ENCODE results near the gene MIOS.

MIOS gene

GRCh38 chr7:7554021-7554432, 12.7 kb upstream of the MIOS start:
- H3F3A ChIP-seq (ENCODE audit: insufficient read depth, low read length), result no peaks in the 10 kb centered on the region
- no peaks in the 10 kb centered on the region for H3K9me3 ChIP-seq (replicated peaks; ENCODE audit: insufficient read depth, low read length)
- H3K36me3 ChIP-seq (replicated peaks; ENCODE audit: insufficient read depth, low read length), result no peaks in the 10 kb centered on the region
- no peaks in the 10 kb centered on the region for H4K20me1 ChIP-seq (ENCODE audit: insufficient read depth, low read length)
- no peak for DNase-seq
- no peak overlapping the region for H3K27ac ChIP-seq (ENCODE audit: low read length)
- no peak overlapping the region for H3K9ac ChIP-seq (ENCODE audit: low read length)
- TF ChIP-seq EZH2 (optimal IDR thresholded peaks at IDR 0.05; ENCODE audit: low read depth, low read length) (no peak), EZH2phosphoT487 (IDR thresholded peaks at IDR 0.05; ENCODE audit: low read length) (no peak)
- TF ChIP-seq, protein P1, sequence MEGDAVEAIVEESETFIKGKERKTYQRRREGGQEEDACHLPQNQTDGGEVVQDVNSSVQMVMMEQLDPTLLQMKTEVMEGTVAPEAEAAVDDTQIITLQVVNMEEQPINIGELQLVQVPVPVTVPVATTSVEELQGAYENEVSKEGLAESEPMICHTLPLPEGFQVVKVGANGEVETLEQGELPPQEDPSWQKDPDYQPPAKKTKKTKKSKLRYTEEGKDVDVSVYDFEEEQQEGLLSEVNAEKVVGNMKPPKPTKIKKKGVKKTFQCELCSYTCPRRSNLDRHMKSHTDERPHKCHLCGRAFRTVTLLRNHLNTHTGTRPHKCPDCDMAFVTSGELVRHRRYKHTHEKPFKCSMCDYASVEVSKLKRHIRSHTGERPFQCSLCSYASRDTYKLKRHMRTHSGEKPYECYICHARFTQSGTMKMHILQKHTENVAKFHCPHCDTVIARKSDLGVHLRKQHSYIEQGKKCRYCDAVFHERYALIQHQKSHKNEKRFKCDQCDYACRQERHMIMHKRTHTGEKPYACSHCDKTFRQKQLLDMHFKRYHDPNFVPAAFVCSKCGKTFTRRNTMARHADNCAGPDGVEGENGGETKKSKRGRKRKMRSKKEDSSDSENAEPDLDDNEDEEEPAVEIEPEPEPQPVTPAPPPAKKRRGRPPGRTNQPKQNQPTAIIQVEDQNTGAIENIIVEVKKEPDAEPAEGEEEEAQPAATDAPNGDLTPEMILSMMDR (IDR thresholded peaks at IDR 0.05; ENCODE audit: low read length), result no peak
- peaks cover 4% of the 10 kb centered on the region; the same call in 1 of the 2 replicates for H3K4me1 ChIP-seq (ENCODE audit: low read length)
- H3K4me3 ChIP-seq (ENCODE audit: low read length), result no peak overlapping the region
- H3K9me2 ChIP-seq (replicated peaks; ENCODE audit: insufficient read depth, low read length), result no peaks in the 10 kb centered on the region
- no peak overlapping the region for H3K4me2 ChIP-seq (ENCODE audit: low read depth, low read length)
- H2AFZ ChIP-seq (ENCODE audit: low read length), result no peak overlapping the region
- H3K27me3 ChIP-seq (replicated peaks; ENCODE audit: insufficient read depth, low read length), result no peaks in the 10 kb centered on the region
- H3K79me2 ChIP-seq (ENCODE audit: low read length), result no peaks in the 10 kb centered on the region

DNA sequence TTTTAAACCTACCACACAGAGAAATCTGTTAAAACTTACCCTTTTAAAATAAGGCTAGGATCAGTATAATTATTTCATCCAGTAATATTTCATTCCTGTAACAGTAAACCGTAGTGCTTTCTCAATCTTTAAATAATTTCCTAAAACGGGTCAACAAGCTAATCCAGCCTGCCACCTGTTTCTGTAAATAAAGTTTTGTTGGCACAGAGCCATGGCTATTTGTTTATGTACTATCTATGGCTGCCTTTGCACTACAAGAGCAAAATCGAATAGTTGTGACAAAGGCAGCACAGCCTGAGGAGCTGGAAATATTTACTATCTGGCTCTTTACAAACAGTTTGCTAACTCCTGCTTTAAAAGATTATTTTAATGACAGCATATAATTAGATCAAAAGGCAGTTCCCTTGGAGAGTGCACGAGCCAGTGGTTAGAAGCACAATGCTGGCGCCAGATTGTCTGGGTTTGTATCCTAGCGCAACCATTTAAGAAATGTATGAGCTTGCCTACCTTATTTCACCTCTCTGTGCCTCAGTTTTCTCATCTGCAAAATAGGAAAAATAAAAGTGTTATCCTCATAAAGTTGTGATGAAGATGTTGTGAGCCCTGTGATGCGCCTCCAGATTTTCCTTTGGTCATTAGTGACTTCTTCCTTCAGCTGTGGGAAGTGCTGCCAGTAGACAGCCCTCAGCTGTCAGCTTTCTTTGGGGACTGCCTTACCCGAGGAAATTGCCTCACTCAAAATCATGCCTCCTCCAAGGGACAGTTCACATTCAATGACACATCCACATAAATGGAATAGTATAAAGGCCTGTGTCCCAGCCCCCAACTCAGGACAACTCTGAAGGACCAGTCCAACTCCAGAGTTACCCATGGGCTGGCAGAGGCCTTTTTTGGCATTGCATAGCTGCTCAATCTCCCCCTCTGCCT, 11.8 kb upstream of the MIOS start:
- no peaks in the 10 kb centered on the region for H3K9me3 ChIP-seq (replicated peaks; ENCODE audit: insufficient read depth, low read length)
- H3K4me3 ChIP-seq (ENCODE audit: low read length), result no peak overlapping the region
- H3K27me3 ChIP-seq (replicated peaks; ENCODE audit: insufficient read depth, low read length), result no peaks in the 10 kb centered on the region
- no peak overlapping the region for H3K4me2 ChIP-seq (ENCODE audit: low read depth, low read length)
- no peaks in the 10 kb centered on the region for H3K79me2 ChIP-seq (ENCODE audit: low read length)
- peaks cover 4% of the 10 kb centered on the region; the same call in 1 of the 2 replicates for H3K4me1 ChIP-seq (ENCODE audit: low read length)
- H3F3A ChIP-seq (ENCODE audit: insufficient read depth, low read length), result no peaks in the 10 kb centered on the region
- TF ChIP-seq EZH2 (optimal IDR thresholded peaks at IDR 0.05; ENCODE audit: low read depth, low read length) (no peak), EZH2phosphoT487 (IDR thresholded peaks at IDR 0.05; ENCODE audit: low read length) (no peak)
- TF ChIP-seq, protein P1 (IDR thresholded peaks at IDR 0.05; ENCODE audit: low read length), result no peak
- H4K20me1 ChIP-seq (ENCODE audit: insufficient read depth, low read length), result no peaks in the 10 kb centered on the region
- H3K9me2 ChIP-seq (replicated peaks; ENCODE audit: insufficient read depth, low read length), result no peaks in the 10 kb centered on the region
- no peak overlapping the region for H3K9ac ChIP-seq (ENCODE audit: low read length)
- no peak for DNase-seq
- H3K36me3 ChIP-seq (replicated peaks; ENCODE audit: insufficient read depth, low read length), result no peaks in the 10 kb centered on the region
- no peak overlapping the region for H2AFZ ChIP-seq (ENCODE audit: low read length)
- no peak overlapping the region for H3K27ac ChIP-seq (ENCODE audit: low read length)

DNA sequence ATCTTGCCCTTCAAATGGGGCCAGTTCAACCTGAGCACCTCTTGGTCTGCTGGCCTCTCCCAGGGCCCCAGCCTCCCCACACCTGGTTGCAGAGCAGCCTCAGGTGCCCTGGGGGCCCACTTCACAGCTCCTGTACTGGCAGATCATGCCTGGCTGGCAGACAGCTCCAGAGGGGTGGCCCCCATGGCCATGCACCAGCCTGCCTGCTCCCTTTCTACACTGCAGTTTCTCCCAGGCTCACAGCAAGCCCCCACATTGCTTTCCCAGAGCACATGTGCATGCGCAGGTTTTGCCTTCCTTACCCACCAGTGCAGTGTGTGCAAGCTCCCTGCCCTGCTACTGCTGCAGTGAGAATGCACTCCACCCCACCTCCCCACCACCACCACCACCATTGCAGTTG, 9.8 kb upstream of the MIOS start:
- Histone ChIP-seq H2AFZ (ENCODE audit: low read length) (no peak overlapping the region), H3F3A (ENCODE audit: insufficient read depth, low read length) (no peaks in the 10 kb centered on the region), H3K36me3 (replicated peaks; ENCODE audit: insufficient read depth, low read length) (no peaks in the 10 kb centered on the region), H3K9me3 (replicated peaks; ENCODE audit: insufficient read depth, low read length) (no peaks in the 10 kb centered on the region), H3K4me2 (ENCODE audit: low read depth, low read length) (no peak overlapping the region), H3K79me2 (ENCODE audit: low read length) (no peaks in the 10 kb centered on the region), H3K4me3 (ENCODE audit: low read length) (no peak overlapping the region), H3K4me1 (ENCODE audit: low read length) (peaks cover 4% of the 10 kb centered on the region; the same call in 1 of the 2 replicates), H4K20me1 (ENCODE audit: insufficient read depth, low read length) (no peaks in the 10 kb centered on the region), H3K9me2 (replicated peaks; ENCODE audit: insufficient read depth, low read length) (no peaks in the 10 kb centered on the region), H3K27ac (ENCODE audit: low read length) (no peak overlapping the region), H3K27me3 (replicated peaks; ENCODE audit: insufficient read depth, low read length) (no peaks in the 10 kb centered on the region), H3K9ac (ENCODE audit: low read length) (no peak overlapping the region)
- DNase-seq, result no peak
- TF ChIP-seq, protein P1 (IDR thresholded peaks at IDR 0.05; ENCODE audit: low read length), result no peak
- TF ChIP-seq EZH2 (optimal IDR thresholded peaks at IDR 0.05; ENCODE audit: low read depth, low read length) (no peak), EZH2phosphoT487 (IDR thresholded peaks at IDR 0.05; ENCODE audit: low read length) (no peak)

Measured in MM.1S (cell line).